H4 (cell line): ENCODE data around the gene ORAI3. TPM values are rescaled to one million over a fixed set of nuclear protein-coding genes. Genes with fewer than 3 reads are reported as not detected.

Experiments used
- DNase-seq: peaks from one replicate; pipeline ENCODE4 v3.0.0-alpha.2; 2015; ENCODE audit warnings: low spot score
- total RNA-seq: library from RNA; depleted of rRNA; stranded (reverse); fragments of >200 nt; shearing (Covaris generic); gene quantifications from 2 replicates; pipeline ENCODE4 v1.2.3, GENCODE V29; 2014

The ORAI3 gene
- total RNA-seq, 1 experiment from 2014 or later: 30.5 TPM

DNA sequence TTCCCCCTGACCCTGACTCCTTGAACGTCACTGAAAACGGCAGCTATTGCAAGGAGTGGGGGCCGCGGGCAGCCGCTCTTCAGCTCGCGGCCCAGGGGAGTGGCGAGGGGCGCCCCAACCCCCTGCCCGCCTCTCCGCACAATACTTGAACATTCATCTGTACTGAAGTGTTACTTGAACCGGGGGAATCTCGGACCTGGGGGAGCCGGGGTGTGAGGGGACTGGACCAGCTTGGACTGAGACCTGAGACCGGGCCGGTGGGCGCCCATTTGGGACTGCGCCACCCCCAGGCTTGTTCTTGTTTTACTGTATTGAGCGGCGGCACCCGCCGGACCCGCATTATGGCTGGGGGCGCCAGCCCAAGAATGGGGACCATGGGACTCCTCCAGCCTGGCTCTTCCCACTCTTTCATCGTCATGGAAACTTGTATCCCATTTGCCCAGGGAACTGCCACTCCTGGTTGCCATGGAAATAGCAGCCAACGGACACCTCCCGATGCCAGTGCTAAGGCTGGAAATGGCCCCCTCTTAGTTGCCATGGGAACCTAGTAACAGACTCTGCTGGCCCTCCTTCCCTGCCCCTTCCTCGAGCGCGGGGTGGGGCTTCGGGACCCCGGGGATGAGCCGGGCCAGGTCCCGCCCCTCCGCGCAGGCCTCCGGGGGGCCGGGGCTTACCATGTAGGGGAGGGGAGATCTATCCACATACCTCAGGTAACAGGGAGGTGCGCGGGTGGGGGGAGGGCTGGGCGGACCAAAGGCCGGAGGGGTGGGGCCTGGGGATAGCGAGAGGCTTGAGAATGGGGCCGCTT is 805 bp upstream of the ORAI3 start:
- DNase-seq: peak; percentile 91

DNA sequence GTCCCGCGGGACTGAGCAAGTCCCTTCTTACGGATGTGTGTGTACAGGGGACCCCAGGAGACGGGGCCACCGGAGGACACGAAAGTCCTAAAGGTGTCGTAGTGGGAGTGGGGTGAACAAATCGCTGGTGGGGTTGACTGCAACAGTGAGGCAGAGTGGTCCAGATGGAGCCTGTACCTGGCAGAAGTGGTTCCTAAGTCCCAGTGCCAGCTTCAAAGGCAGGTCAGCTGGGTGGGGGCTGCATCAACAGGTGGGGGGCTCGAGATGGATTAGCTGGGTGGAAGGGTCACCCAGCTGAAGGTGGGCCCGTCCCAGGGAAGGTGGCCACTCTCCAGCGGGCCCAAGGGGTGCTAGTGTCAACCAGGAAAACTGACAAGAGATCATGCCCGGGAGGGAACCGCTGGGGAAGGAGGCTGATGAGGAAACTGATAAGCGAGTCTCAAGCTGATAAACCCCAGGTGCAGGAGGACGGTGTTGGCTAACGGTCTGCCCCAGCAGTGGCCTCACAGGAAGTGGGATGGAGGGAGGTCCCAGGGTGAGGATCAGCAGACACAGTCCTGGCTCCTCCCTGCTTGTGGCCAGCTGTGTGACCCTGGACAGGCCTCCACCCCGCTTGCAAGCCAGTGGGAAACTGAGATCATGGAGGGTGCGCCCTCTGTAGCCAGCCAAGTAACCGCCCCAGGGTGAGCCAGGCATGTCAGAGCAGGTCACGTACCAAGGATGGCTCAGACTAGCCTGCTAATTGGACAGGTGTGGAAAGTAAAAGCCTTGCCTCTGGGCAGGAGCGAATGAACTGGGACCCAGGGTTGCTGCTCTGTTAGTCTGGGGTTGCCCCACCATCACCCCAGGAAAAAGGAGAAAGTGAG is 1.0 kb downstream of the ORAI3 start:
- peak; percentile 70 for DNase-seq

DNA sequence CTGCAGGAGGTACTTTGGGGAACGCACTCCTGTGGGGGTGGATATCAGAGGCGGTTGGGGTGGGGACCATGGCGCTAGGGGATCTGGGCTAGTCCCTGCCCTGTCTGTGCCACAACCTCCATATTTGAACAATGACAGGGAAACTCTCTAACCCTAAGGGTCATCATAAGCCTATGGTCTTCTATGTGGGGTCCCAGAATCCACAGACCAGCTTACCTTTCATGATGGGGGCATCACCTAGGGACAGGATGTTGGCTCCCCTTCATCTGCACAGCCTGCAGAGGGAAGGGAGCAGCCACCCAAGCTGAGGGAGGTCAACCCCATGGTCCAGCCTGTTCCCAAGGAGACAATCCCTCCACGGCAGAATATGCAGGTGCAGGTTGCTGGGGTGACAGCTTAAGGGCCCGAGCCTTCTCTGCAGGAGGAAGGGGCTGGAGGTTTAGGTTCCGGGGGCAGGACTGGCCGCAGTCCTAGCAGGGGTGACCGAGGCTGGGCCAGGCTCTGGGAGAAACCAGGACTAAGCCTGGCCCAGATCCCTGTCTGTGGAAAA is 1.7 kb downstream of the ORAI3 start:
- no peak for DNase-seq

GRCh38 chr16:30951193-30951592 is 2.3 kb downstream of the ORAI3 start:
- DNase-seq: no peak

DNA sequence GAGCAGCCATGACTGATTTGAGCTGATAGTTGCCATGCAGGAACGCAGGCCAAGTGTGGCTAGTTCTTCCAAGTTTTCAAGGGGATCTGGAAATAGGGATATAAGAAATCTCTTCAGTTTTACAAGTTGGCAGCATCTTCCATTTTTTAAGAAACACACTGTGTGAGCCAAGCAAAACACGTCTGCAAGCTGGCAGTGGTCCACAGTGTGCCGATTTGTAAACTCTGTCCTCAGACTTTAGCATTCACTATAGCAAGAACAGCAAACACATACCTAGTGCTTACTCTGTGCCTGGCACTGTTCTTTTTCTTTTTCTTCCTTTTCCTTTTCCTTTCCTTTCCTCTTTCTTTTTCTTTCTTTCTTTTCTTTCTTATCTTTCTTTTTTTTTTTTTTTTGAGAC is 2.9 kb downstream of the ORAI3 start:
- DNase-seq: no peak

DNA sequence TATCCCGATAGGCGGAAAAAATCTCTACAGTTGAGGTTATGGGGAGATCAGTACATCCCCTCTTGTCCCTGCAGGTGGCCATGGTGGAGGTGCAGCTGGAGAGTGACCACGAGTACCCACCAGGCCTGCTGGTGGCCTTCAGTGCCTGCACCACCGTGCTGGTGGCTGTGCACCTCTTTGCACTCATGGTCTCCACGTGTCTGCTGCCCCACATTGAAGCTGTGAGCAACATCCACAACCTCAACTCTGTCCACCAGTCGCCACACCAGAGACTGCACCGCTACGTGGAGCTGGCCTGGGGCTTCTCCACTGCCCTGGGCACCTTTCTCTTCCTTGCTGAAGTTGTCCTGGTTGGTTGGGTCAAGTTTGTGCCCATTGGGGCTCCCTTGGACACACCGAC is 4.2 kb downstream of the ORAI3 start:
- no peak for DNase-seq

- peak; percentile 44 for DNase-seq
Measured at GRCh38 chr16:30953511-30954124, 4.8 kb downstream of the ORAI3 start.

DNA sequence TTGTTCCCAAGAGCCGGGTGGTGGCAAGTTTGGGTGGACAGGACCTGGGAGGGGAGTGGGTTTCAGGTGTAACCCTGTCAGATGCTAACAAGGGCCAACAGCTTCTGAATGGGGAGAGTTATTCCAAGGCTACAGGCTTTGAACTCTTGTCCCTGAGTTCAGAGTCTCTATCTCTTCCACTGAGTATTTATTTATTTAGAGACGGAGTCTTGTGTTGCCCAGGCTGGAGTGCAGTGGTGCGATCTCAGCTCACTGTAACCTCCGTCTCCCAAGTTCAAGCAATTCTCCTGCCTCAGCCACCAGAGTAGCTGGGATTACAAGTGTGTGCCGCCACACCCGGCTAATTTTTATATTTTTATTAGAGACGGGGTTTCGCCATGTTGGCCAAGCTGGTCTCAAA is 6.1 kb downstream of the ORAI3 start:
- DNase-seq: no peak

DNA sequence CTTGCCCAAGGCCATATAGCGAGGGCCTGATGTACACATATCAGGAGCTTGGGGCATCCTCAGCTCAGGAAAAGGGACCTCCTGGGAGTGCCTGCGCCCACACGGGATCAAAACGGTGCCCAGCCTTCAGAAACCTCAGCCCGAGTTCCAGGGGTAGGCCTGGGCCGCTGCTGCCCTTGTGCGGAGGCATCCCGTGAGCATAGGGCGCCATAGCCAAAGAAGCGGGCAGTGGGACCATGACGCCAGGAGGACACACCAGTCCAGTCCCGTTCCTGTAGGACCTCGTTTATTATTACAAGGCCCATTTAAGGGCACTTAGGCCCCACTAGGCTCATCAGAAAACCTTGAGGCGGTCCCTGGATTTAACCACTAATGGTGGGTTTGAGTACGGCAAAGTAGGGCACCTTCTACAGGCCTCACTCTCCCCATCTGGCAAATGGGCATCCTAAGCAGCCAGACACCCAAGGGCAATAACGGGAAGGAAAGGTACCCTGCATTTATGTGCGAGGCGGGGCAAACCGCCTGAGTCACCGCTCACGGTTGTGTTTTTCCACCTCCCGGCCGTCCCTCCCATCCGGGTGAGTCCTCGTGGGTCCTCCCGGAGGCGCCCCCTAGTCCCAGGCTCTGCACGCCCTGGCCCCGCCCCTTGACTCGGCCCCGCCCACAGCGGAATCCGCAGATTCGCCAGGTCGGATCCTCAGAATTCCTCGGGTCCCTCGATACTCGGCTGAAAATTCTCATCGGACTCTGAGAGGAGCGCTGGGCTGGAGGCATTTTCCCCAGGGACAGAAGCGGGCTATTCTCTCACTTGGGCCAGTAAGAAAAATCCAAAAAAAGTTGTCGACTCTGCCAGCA is 8.0 kb downstream of the ORAI3 start:
- peak; percentile 89 for DNase-seq

GRCh38 chr16:30957456-30958174 is 8.7 kb downstream of the ORAI3 start, which contains the start of gene SETD1A:
TSS of gene SETD1A (plus strand) at chr16:30957754. CDS start at chr16:30958732, 978 bp downstream.
- peak; percentile 94 for DNase-seq

- no peak for DNase-seq
Measured at GRCh38 chr16:30958175-30959079, 9.6 kb downstream of the ORAI3 start.

GRCh38 chr16:30961384-30961783 is 12.5 kb downstream of the ORAI3 start:
- DNase-seq: no peak

- no peak for DNase-seq
Measured at GRCh38 chr16:30963925-30964511, 15.2 kb downstream of the ORAI3 start.

DNA sequence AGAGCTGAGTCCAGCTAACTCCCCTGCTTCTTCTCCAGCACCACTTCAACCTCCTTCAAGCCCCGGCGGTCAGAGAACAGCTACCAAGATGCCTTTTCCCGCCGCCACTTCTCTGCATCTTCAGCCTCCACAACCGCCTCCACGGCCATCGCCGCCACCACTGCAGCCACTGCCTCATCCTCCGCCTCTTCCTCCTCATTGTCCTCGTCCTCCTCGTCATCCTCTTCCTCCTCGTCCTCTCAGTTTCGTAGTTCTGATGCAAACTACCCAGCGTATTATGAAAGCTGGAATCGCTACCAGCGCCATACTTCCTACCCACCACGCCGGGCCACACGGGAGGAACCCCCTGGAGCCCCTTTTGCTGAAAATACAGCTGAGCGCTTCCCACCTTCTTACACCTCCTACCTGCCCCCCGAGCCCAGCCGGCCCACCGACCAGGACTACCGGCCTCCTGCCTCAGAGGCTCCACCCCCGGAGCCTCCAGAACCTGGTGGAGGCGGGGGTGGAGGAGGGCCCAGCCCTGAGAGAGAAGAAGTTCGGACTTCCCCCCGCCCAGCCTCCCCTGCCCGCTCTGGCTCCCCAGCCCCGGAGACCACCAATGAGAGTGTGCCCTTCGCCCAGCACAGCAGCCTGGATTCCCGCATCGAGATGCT is 15.8 kb downstream of the ORAI3 start:
- DNase-seq: no peak

GRCh38 chr16:30965436-30965835 is 16.6 kb downstream of the ORAI3 start:
- DNase-seq: no peak

DNA sequence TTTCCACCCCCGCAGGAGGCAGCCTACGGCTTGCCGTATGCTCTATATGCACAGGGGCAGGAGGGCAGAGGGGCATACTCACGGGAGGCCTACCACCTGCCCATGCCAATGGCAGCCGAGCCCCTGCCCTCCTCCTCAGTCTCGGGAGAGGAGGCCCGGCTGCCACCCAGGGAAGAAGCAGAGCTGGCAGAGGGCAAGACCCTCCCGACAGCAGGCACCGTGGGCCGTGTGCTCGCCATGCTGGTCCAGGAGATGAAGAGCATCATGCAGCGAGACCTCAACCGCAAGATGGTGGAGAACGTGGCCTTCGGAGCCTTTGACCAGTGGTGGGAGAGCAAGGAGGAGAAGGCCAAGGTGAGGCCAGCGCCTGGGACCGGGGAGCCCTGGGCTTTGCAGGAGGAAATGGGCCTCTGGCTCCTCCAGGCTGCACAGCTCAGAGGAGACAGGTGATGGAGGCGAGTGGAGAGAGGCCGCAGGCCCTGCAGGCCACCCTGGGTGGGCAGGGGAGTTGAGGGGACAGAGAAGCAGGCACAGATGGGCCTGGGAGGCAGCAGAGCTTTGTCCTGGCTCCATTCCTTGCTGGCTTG is 17.3 kb downstream of the ORAI3 start:
- DNase-seq: no peak

DNA sequence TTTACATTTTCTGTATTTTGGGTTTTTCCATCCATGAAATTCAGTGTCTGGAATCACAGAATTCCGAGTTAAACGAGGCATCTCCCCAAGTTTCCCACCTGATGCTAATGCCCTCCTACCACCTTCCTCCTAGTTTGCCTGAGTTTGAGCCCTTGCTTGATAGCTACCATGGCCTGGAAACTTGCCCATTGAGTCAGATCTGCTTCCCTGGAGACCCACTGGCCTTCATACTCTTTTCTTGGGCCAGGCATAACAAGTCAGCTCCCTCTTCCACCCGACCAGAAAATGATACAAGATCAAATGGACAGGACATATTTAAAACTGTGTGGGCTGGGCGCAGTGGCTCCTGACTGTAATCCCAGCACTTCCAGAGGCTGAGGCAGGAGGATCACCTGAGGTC is 18.9 kb downstream of the ORAI3 start:
- DNase-seq: no peak

DNA sequence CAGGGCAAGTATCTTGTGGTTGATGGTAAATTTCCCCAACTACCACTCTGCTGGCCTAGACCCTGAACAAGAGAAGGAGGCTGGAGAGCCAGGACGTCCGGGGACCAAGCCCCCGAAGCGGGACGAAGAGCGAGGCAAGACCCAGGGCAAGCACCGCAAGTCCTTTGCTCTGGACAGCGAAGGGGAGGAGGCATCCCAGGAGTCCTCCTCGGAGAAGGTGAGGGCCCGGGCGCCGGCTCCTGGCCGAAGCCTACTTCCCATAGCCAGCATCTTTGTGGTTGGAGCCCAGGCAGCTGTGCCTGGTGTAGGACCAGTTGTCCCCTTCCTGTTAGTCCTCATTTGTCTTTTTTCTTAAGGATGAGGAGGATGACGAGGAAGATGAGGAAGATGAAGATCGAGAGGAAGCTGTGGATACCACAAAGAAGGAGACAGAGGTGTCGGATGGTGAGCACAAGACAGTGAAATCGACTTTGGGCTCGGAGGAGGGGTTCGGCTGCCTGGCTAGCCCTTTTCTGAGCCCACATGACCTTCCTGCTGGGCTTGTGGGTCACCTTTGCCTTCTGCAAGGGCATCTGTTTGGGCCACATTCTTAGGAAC is 20.5 kb downstream of the ORAI3 start:
- no peak for DNase-seq
